ENCODE measurements around the gene WFIKKN1.
A peak's percentile ranks its signal among the peaks of the same experiment; 100 is the strongest.

The WFIKKN1 gene

GRCh38 chr16:657487-657886 is 26.7 kb downstream of the WFIKKN1 start:
- DNase-seq (ENCODE audit: low read depth): no peak

DNA sequence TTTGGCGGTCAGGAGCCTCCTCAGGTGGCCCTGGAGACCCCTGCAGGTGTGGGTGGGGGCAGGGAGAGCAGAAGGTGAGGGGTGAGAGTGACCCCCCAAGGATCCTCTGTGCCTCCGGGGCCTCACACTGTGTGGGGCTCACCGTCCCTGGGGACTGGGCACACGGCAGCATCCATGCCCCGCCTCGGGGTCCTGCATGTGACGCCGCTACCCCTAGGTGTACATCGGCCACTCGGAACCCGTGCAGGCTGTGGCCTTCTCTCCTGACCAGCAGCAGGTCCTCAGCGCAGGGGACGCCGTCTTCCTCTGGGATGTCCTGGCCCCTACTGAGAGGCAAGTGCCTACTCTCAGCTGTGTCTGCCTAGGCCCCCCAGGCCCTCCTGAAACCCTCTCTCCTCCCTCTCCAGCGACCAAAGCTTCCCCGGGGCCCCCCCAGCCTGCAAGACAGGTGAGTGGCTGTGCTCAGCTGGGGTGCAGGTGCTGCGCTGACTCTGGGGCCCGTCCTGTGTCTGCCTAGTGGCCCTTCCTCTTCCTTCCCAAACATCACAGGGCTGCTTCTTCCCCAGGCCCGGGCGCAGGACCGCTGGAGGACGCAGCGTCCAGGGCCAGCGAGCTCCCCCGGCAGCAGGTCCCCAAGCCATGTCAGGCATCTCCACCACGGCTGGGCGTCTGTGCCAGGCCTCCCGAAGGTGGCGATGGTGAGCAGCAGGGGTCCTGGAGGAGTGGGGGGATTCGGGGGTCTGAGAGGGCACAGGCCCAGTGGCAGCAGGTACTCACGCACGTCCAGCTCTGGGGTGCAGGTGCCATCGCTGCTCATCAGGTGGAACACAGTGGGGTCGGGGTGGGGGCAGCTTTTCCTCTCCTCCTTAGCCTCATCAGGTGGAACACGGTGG is 28.1 kb downstream of the WFIKKN1 start:
- no peak for DNase-seq (ENCODE audit: low read depth)

GRCh38 chr16:659618-660017 is 28.8 kb downstream of the WFIKKN1 start:
- no peak for DNase-seq (ENCODE audit: low read depth)

DNA sequence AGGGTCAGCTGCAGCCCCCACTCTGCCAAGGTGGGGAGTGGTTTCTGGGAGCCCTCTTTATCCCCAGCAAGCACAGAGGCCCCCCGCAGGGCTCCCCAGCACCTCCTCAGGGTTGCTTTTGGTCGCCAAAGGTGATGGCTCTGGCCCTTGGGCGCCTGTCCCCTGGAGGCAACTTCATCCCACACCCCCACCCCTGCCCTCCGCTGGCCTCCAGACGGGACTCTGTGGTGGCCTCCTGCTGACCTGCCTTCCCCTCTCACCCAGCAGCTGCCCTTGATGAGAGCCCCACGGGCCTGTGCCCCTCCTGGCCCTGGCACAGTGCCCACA is 29.3 kb downstream of the WFIKKN1 start:
- DNase-seq (ENCODE audit: low read depth): no peak

DNA sequence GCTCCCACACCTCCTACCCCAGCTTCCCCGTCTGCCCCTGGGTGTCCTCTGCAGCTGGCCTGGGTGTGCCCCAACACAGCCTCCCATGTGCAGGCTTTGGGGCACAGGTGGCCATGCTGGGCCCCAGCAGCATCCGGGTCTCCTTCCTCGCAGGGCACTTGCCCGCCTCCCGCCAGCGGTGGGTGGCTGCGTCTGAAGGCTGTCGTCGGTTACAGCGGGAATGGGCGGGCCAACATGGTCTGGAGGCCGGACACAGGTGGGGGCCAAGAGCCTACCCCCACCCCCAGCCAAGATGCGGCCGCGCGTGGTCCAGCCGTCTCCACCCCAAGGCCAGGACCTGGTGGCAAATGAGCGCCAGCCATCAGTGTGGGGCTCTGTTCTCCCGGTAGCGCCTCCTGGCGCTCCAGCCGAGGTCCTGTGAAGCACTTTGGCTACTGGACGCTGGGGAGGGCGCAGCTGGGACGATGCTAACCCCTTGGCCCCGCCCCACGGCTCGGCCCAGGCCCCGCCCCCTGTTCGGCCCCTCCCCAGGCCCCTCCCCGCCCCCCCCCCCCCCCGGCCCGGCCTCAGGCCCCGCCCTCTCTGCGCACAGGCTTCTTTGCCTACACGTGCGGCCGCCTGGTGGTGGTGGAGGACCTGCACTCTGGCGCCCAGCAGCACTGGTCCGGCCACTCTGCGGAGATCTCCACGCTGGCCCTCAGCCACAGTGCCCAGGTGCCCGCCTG is 29.8 kb downstream of the WFIKKN1 start:
- DNase-seq (ENCODE audit: low read depth): no peak

DNA sequence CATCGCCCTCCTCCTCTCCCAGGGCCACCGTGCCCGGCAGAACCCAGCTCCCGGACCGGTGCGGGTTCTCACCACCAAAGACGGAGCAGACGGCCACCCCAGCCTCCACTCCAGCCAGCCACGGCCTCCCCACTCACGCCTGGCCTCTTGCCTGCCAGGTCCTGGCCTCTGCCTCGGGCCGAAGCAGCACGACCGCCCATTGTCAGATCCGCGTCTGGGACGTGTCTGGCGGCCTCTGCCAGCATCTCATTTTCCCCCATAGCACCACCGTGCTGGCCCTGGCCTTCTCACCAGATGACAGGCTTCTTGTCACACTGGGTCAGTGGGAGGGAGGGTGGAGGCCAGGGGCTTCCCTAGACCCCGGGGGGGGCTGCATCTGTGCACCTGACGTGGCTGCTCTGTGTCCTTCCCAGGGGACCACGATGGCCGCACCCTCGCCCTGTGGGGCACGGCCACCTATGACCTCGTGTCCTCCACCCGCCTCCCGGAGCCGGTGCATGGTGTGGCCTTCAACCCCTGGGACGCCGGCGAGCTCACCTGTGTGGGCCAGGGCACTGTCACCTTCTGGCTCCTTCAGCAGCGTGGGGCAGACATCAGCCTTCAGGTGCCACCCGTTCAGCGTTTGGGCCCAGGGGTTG is 30.5 kb downstream of the WFIKKN1 start:
- no peak for DNase-seq (ENCODE audit: low read depth)

DNA sequence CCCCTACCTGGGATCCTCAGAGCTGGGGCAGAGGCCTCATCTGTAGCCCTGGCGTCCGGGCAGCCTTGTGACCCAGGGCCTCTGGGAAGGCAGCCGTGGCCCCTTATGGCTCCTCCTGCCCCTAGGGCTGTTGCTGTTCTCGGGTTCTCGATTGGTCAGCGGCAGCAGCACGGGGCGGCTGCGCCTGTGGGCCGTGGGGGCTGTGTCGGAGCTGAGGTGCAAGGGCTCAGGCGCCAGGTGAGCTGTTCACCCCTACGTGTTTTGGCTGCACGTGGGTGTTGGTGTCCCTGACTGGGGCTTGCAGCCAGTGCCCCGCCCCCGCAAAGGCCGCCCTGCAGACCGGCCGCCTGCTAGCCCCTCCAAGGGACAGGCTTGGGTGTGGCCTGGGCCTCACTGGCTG is 31.3 kb downstream of the WFIKKN1 start:
- DNase-seq (ENCODE audit: low read depth): no peak

- no peak for DNase-seq (ENCODE audit: low read depth)
These were observed 31.8 kb downstream of the WFIKKN1 start for GRCh38 chr16:662597-662996.

DNA sequence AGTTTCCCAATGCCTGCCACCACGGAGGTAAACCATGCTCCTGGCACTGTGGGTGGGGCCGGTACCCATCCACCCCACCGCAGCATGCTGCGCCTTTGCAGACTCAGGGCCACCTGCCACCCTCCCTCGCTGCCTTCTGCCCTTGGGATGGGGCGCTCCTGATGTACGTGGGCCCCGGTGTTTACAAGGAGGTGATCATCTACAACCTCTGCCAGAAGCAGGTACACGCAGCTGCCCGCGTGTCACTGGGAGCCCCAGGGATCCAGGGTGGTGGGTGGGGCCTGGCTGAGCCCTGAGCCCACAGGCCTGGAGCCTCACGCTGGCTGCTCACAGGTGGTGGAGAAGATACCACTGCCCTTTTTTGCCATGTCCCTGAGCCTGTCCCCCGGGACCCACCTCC is 35.8 kb downstream of the WFIKKN1 start:
- DNase-seq (ENCODE audit: low read depth): no peak

DNA sequence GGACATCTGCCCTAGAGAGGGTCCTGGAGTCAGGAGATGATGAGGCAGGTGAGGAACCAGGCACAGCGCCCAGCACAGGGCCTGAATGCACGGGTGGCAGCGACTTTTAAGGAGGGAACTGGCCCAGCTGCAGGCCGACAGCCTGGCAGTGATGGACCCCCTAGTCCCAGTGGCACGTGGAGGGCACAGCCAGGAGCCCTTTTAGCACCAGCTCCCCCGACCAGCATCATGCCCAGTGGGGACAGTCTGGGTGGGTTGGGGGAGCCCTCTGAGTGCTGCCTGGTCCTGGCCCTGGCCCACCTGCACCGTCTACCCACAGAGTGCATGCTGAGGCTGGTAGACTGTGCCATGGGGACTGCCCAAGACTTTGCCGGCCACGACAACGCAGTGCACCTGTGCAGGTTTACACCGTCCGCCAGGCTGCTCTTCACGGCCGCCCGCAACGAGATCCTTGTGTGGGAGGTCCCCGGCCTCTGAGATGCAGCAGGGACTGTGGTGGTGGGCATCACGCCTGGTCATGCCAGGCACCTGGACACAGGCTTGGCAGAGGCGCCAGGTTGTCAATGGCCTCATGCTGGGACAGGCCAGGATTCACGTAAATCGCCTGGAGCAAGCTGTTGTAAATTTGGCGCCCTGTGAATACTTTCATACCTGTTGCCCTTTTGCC is 36.5 kb downstream of the WFIKKN1 start:
- no peak for DNase-seq (ENCODE audit: low read depth)

DNA sequence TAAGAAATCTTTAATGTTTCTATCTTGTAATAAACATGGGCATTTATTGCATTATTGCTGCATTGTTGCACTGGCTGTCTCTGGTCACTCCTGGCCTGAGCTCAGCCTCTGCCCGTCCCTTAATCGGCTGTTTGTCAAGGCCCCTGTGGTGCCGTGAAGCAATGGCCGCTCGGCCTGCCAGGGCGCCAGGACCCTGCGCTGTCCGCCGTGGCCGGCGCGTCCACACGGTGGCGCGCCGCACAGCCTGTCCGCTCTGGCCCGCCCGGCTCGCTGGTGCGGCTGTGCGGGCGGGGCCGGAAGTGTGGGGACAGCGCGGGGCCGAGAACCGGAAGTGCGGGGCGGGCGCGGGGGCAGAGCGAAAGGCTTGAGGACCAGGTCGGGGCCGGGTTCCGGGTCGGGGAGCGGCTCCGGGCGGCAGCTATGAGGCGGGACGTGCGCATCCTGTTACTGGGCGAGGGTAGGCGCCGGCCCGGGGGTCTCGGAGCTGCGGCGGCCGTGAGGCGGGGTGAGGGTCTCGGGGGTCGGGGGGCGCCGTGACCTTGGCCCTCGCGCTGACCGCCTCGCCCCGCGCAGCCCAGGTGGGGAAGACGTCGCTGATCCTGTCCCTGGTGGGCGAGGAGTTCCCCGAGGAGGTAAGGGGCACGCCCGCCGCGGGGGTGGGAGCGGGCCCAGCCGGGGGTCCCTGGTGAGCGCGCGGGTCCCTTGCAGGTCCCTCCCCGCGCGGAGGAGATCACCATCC is 37.2 kb downstream of the WFIKKN1 start, which contains the start of gene RHOT2:
TSS of gene RHOT2 (plus strand) at position 353 of the 739 bp plus-strand sequence. CDS start at position 421, 68 bp downstream.
- DNase-seq (ENCODE audit: low read depth): peak; percentile 91

DNA sequence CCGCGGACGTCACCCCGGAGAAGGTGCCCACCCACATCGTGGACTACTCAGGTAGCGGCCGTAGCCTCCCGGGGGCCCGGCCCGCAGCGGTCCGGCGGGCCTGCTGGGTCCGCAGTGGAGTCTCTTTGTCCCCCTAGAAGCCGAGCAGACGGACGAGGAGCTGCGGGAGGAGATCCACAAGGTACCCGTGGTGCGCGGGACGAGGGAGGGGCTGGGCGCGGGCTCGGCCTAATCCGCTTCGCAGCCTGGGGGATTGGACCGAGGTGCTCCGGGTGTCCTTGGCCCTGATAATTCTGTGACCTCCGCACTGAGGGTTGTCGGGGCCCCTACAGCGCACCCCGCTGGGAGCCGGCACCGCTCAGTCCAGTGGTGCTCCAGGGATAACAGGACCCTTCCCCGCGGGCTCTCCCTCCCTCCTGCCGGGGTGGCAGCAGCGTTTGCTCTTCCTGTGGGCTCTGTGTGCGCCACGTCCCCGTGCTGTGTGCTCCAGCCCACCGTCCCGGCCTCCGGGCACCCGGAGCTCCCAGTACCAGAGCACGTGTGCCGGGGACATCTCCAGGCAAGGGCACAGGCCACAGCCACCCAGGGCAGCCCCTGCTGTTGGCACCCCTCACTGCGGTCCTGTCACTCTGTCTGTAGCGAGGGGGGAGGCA is 37.9 kb downstream of the WFIKKN1 start:
- no peak for DNase-seq (ENCODE audit: low read depth)

DNA sequence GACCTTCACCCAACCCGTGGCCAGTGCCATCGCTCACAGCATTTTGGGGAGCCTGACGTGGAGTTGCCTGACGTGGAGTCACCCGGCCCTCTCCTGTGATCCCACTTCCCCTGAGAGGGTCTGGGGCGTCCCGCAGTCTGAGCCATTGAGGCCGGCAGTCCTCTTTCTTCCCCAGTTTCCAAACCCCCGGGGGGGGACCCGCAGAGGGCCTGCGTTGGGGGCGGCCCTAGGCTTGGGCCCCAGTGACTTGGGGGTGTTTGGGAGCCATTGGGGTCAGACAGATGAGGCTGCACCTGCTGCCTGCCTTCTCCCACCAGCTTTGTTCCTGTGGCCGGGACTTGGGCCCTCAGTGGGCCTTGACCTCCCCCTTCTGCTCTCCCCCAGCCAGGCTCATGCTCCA is 38.9 kb downstream of the WFIKKN1 start:
- no peak for DNase-seq (ENCODE audit: low read depth)

DNA sequence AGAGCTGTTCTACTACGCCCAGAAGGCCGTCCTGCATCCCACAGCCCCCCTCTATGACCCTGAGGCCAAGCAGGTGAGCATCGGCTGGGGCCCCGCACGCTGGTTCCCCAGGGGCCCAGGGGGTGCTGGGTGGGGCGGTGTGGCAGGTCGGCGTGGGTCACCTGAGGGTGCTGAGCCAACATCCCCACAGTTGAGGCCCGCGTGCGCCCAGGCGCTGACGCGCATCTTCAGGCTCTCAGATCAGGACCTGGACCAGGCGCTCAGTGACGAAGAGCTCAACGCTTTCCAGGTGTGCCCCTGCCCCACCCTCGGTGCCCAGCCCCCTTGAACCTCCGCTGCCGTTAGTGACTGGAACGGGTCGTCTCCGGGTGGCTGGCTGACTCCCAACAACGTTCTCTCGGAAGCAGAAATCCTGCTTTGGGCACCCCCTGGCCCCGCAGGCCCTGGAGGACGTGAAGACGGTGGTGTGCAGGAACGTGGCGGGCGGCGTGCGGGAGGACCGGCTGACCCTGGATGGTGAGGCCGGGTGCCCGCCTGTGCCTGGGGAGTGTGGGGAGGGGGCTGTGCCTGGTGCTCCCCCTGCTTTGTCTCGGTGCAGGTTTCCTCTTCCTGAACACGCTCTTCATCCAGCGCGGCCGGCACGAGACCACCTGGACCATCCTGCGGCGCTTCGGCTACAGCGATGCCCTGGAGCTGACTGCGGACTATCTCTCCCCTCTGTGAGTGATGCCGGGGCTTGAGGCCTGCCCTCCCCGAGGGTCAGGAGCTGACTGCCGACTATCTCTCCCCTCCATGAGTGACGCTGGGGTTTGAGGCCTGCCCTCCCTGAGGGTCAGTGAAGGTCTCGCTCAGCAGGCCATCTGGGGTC is 39.9 kb downstream of the WFIKKN1 start:
- no peak for DNase-seq (ENCODE audit: low read depth)

- DNase-seq (ENCODE audit: low read depth): no peak
These were observed 40.8 kb downstream of the WFIKKN1 start for GRCh38 chr16:671353-672131.

DNA sequence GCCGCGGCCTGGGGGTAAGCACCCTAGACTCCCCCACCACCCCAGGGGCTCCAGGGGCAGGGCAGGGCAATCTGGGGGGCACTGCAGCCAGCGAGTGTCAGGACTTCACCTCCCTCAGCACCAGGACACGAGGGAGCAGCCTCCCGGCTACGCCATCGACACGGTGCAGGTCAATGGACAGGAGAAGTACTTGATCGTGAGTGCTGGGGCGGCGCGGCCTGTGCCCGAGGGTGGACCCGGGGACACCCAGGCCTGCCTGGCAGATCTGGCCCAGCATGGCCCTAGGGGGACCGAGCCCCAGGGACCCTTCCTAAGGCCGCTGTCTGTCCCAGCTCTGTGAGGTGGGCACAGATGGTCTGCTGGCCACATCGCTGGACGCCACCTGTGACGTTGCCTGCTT is 41.6 kb downstream of the WFIKKN1 start:
- no peak for DNase-seq (ENCODE audit: low read depth)

GRCh38 chr16:672851-673250 is 42.1 kb downstream of the WFIKKN1 start:
- DNase-seq (ENCODE audit: low read depth): no peak

DNA sequence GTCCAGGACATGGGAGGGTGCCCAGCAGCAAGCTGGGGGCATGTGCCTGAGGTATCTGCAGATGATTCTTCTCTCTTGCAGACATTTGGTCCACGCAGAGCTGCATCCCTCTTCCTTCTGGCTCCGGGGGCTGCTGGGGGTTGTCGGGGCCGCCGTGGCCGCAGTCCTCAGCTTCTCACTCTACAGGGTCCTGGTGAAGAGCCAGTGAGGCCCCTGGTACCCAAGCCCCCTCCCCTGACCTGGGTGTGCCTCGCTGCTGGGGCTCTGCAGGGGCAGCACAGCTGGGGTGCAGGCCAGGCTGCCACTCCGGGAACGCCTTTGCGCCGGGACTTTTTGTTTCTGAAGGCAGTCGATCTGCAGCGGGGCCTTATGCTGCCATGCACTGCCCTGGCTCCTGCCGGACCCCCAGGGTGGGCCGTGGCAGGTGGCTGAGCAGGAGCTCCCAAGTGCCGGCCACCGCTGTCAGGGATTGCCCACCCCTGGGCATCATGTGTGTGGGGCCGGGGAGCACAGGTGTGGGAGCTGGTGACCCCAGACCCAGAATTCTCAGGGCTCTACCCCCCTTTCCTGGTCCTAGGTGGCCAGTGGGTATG is 42.7 kb downstream of the WFIKKN1 start:
- no peak for DNase-seq (ENCODE audit: low read depth)

Data from stimulated activated CD8-positive, alpha-beta memory T cell treated with anti-CD3 and anti-CD28 coated beads, Interleukin-15, amount 100 ng/mL, for 24 hours (primary cell).